ENCODE measurements around the gene CPB2.

The CPB2 gene, protein sequence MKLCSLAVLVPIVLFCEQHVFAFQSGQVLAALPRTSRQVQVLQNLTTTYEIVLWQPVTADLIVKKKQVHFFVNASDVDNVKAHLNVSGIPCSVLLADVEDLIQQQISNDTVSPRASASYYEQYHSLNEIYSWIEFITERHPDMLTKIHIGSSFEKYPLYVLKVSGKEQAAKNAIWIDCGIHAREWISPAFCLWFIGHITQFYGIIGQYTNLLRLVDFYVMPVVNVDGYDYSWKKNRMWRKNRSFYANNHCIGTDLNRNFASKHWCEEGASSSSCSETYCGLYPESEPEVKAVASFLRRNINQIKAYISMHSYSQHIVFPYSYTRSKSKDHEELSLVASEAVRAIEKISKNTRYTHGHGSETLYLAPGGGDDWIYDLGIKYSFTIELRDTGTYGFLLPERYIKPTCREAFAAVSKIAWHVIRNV

DNA sequence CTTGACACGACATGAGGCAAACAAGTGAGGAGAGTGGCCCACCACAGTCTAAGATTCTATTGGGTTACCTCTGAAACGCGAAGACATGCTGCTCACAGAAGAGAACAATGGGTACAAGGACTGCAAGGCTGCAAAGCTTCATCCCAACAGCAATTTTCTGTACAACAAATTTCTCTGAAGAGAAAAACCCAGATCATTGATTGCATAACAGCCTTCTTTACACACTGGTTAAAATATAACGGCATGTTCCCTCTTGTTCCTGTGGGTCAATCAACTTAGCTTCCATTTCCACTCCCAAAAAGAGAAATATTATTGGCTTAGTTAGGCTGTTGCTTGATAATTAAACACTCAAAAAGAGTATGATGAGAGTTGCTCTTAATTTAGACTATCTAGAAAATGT lies at the start of gene CPB2:
TSS of gene CPB2 (minus strand) at position 166 of the 400 bp plus-strand sequence. CDS start at position 142, 24 bp downstream.
- no peak for DNase-seq

DNA sequence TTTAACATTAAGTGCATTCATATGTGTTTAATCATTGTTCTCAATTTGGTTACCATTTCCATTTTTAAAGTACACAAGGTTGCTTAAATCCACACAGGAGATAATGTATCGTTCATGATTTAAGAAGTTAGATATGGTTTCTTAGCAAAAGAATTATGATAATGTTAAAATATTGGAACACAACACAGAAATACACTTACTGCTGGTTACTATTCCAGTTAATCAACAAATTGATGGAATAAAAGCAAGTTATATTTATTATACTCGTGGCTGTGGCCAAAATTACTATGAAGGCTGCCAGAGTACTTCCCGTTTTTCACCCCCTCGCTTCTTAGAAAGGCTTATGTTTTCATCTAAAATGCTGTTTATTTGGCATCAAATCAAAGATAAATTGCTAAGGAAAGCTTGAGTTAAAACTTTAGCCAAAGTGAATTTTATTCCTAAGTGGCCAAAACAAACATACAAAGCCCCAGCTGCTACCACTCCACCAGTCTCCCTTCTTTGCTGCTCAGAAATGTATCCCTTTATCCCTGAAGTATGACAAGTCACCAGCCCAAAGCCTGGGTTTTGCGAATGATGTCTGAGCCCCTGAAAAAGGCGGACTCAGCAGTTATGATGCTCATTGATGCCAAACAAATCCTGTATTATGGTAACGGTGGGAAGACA lies 49.4 kb upstream of the CPB2 start:
- no peak for DNase-seq

DNA sequence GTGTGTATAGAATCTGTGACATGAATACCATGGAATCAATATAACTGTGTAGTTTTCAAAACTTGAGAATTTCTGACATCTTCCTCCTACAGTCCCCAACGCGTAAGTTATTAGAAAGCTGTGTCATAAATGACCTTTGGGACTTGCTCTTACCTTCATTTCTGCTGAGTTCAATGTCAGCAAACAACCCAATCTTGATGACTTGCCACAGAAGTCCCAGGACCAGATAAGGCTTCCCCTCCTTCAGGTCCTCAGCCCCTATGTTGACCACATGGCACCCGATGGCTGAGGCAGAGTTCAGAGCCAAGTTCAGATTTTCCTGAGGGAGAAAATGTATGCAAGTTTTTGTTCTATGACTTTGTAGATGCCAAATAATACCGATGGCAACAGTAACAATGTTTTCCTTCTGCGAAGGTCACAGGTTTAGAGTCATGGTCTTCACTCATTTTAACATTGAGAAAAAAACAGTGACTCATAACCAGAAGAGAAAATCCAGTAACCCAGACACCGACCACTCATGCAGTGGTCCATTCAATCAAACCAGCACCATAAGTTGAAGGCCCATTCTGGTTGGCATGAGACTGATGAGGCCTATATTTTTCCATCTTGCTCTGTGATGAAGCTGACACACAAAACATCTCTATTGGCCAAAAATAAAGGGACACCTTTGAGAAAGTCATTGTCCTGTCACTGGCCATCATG lies 47.9 kb upstream of the CPB2 start:
- DNase-seq, result no peak

DNA sequence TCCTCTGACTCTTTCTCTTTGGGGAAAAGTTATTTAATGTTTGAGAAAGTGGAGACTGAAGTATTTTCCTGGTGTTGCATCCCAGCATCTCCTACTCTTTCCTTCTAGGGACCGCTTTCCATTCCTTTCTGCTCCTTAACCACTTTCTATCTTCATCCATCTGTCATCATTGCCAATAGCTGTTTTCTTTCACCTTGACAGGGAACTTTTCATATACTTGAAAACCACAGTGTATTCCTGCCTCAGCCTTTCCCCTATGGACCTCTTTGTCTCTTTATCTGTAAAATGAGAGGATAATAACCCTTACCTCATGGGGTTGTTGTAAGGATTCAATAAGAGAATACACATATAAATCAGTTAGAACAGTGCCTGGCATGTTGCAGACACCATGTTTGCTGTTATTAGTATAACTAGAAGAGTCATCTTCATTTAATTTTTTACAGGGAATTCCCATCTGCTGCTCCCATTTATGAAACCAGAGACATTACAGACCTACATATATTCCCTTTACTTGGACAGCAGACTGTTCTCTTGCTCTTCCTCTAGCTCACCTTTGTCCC lies 45.4 kb upstream of the CPB2 start:
- no peak for DNase-seq

DNA sequence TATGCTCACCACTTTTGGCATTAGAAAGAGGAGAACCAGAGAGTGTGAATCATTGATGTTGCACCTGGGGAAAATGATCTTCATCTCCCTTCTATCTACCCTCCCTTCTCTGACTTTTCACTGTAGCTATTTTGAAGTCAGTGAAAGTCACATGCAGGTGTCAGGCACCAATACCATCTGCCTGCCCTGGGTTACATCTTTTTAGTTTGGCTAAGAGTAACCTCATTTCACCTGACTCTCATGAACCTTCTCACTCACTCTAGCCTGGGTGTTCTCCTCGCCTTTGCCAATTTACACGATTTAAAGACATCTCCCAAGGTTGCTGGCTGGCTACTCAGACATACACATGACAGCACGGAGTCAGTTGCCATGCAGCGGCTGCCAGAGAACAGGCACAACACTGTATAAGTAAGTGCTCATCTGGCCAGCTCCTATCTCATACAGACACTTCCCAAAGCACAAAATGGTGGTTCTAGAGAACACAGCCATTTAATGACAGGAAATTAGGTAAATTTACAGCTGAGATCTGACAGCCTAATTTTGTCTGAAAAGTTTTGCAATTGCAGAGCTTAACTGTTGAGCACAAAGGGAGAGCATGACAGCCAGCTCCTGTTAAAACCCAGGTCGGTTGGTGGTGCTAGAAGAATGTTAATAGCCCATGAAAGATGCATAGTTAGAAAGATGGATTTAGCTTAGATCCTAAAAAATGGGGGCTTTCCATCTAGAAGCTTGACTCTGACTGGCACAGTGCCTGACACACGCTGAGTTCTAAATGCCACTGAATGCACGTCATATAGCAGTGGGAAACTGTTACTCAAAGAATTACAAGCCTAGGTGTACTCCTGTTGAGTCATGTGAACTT lies 44.7 kb upstream of the CPB2 start:
- DNase-seq, result no peak

DNA sequence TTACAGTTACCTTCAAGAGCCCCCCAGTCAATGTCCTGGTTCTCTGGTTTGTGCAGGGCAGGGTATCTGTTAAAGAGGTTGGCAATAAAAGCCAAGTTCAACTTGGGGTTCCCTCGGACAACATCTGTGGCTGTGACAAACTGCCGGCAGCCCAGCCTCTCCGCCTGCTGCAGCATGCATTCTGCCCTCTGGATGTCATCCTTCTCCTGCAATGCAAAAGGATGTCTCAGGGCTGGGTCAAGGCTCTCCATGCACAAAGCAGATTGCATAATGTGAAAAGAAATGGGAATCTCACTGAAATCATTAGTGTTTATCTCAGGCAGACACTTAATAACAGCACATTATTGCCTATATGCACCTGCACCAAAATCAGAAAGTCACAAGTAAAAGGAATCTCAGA lies 42.1 kb upstream of the CPB2 start:
- DNase-seq, result no peak

DNA sequence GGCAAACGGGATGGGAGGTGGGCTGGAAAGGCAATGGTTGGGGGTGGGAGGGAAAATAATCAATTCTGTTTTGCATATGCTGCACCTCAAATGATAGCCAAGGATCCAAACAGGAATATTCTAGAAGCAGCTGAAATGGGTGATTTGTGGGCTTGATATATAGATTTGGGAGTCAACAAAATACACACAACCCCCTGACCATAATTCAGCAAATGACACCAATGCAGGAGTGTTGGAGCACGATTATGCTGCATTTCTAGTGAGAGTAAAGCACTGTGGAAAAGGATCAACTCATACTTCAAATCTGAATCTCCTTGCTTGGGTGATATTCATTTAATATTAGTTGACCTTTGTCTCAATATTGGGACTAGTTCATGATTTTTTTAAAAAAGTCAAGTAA lies 41.1 kb upstream of the CPB2 start:
- DNase-seq, result no peak

DNA sequence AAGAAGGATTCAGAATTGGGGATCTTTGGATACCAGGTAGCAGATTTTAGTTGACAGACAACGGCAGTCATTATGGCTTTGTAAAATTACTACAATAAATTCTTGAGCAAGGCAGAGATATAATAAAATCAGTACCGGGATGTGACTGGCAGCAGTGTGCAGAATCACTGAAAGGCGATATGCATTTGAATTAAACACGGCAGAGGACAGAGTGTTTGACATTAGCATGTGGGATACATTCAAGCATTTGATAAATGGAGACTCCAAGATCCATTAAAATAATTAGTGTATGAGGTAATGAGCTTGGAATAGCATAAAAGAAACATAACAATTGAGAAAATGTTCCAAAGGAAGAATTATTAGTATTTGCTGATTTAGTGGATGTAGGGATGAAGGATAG lies 40.3 kb upstream of the CPB2 start:
- no peak for DNase-seq

DNA sequence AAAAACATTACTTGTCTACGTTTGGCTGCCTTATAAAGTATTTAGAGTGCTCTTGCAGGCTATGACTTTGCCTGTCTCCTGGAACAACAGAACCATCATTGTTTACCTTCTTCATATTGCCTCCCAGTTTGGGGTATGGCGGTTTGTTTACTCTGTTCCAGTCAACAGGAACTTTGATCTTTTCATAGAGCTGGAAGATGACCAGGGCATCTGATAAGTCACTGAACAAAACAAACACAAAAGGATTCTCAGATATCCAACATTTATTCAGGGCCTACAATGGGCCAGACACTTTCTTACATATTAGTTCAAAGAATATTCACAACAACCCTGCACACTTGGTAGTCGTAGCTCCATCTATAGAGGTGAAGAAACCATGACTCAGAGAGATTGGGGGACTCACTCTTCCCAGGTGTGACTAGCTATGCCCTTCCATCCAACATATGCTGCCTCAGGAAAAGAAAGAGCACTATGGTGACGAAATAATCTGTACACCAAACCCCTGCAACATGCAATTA lies 38.4 kb upstream of the CPB2 start:
- DNase-seq, result no peak

DNA sequence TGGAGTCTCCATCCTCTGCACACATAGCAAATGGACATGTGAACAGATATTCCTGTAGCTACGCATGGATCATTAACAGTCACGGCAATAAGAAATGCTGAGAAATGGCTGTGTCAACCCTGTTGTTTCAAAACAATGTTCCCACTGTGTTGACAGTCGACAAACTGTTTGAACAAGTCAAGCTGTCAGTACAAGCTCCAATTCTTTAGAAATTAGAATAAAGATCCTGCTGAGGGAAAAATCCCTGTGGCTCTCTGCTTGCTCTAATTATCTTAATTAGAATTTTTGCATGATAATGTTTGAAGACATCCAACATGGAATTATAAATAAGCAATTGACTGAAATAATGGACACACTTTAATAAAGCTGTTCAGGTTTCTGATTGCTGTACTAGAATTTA lies 37.9 kb upstream of the CPB2 start:
- no peak for DNase-seq

DNA sequence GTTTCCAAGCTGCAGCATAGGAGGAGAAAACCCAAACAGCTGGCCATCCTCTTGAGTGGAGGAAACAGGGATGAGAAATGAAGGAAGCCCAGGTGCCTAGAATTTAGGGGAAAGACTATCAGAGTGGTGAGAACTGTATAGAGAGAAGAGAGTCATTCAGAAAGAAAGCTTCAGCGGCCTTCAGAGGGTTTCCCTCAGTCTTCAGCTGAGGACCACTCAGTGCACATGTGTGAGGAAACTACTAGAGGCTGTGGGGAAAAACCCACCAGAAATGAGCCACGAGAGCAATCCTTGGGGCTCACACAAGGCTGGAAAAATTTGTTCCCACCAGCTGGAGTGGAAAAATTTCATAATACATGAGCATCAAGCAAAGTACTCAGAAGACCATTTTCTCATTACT lies 35.2 kb upstream of the CPB2 start:
- DNase-seq, result no peak

DNA sequence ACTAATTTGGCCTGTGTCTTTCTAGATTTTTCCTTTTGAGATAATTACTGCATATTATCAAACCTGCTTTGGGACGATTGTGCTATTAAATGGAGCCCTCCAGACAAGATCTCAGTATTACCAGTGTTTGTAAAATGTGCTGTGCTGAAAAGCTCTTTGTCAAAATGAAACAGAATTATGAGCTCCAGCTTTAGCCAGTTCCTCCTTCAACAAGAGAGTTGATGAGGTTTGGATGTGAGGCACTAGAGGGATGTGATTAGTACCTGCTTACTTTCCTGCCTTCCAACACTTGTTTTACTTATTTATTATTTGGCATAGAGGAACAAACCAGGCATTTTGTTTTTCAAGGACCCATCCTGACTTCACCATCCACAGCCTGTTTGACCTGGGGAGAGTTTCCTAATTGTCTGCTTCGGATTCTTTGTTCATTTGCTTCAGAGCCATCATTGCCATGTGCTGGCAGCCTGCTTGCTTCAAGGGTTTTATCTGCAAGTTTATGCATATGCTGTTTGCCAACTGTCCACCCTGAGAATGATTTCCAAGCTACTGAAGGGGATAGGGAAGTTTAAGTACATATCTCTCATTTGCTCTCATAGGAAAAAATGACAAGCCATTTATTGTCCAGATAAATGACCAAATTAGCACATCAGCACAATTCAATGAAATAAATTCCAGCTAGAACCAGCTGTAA lies 32.9 kb upstream of the CPB2 start:
- DNase-seq, result no peak

DNA sequence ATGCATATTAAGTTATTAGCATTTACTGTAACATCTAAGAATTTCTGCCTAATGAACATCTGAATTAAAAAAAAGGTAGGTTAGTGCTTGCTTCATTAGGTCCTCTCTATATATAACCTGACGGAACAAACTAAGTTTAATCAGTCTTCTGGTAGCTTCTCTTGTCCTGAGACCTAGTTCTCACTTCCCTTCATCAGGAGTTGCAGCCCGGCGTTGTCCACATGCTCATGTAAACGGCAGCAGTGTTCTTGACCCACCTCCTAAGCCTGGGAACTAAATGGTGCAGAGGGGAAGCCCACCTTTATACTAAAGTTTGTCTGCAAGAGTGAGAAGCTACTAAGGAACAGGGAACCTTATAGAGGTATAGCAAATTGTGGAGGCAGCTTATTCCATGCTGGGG lies 31.9 kb upstream of the CPB2 start:
- DNase-seq, result no peak

DNA sequence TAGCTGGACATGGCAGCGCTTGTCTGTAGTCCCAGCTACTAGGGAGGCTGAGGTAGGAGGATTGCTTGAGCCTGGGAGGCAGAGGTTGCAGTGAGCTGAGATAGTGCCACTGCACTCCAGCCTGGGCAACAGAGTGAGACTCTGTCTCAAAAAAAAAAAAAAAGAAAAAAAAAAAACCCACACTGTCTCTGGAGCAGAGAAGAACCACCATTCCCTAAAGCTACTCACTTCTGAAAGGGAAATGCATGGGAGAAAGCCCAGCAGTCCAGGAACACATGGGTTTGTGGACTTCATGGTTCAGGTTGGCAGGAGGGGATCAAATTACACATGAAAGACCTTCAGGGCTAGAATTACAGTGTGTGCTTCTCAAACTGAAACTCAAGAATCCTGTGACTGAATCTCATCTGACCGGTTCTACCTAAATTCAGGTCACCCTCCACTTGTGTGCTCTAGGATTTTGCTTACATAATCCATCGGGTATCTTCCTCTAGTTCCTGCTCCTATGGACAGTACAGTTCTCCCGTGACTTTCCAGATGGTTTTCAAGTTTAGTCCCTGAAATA lies 30.2 kb upstream of the CPB2 start:
- DNase-seq, result no peak

DNA sequence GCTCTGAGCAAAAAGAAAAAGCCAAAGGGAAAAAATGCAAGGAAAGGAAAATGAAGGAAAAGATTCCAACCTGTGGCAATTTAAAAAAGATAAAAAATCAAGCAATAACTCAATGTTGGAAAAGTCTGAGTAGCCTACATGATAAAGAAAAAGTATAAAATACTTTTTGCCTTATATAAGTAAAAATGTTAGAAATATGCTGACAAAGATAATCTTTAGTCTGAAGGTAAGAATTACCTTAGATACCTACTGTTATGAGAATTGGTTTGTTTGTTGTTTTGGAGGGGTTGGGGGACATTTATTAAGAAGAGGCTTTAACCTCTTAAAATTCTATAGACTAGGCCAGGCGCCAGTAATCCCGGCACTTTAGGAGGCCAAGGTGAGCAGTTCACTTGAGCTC lies 29.7 kb upstream of the CPB2 start:
- DNase-seq, result no peak

DNA sequence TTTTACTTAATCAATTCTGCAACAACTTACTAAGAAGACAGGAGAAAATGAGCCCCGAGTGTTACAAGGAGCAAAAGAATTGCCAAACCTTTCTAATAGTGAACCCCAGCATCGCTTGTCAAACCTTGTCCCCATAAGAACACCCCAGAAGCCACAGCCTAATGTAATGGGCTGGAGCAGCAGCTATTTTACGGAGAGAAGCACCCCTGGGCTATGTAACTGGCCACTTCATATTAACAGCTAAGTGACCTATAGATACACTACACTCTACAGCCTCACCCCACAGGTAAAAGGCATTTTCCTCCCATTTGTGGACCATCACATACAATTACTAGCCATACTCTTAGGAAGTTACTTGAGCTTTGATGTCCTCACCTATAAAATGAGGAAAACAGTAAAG lies 27.3 kb upstream of the CPB2 start:
- no peak for DNase-seq

DNA sequence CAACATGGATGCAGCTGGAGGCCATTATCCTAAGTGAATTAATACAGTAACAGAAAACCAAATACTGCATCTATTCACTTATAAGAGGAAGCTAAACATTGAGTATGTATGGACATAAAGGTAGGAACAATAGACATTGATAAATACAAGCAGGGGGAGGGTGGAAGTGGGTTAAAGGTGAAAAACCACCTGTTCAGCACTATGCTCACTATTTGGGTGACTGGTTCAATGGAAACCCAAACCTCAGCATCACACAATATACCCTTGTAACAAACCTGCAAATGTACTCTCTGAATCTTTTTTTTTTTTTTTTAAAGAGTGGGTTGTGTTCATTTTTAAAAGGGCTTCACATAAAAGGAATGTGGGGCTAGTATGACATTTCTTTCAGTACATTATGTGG lies 26.9 kb upstream of the CPB2 start:
- DNase-seq, result no peak

DNA sequence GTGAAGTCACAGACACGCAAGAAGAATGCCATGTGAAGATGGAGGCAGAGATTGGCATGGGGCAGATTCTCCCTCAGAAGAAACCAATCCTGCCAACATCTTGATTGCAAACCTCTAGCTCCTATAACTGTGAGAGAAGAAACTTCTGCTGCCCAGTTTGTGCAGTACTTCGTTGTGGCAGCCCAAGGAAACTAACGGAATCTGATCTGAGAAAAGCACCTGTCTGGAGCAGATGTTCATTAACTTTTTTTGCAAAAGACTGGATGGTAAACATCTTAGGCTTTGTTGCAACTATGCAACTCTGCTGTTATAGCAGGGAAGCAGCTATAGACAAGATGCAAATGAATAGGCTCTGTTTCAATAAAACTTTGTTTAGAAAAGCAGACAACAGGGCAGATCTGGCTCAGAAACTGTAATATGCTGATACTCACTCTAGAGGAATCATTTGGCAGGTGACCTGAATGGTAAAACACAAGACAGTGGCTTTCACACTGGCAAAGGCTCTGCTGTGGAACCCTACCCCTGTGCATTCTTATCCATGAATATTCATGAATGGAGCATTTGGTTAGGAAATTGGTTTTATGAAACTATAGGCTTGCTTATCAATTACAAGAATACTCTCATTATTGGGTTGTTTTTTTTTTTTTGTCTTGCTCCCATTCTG lies 25.3 kb upstream of the CPB2 start:
- DNase-seq, result no peak

DNA sequence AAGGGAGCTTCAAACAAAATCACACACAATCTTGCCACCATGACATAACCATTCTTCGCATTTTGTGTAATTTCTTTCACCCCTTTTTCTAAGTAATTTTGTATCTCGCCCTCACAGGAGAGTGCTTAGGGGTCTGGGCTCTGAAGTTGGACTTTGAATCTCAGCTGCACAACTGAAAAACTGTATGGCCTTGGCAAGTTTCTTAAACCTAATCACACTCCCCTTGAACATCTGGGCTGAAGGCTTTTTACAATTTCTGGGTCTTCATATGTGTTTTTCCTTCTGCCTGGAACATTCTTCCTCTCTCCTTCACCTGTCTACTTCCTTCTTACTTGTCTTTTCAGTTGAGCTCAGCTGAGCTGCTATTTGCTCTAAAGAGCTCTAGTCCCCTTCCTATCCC lies 24.3 kb upstream of the CPB2 start:
- DNase-seq, result no peak

DNA sequence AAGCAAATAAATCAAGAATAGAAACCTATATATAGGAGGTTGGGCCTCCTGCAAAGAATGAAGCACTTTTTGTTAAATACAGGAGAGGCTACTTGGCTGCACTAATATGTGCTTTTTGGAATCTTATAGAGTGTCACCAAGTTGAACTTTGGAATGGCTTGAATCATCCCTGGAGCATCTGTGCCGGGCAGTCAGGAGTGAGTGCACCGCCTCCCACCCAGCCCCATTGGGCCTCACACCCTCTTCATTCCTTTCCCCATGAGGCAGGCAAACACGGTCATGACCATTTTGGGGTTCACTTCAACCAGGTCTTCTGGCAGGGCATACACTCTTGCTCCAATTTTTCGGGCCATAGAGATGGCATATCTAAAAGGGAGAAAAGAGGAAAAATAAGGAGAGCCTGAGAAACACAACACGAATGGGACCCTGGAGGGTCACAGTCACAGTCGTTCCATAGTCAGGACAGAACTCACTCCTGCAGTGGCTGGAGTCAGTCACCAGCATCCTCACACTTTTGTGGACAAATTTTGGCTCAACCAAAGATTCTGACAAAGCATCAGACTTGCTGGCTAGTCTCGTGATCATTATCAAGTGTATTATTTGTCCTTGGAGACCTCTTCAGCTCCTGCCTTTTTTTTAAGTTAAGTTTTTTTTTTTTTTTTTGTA lies 22.7 kb upstream of the CPB2 start:
- no peak for DNase-seq
